ENCODE measurements around the gene EN1. TPM values are rescaled to one million over a fixed set of nuclear protein-coding genes. Genes with fewer than 3 reads are reported as not detected.

EN1 gene
- total and polyA plus RNA-seq, 2 of the 13 experiments (the other 11 are each of a cell fraction or from before 2014, with no cell fraction given) = not detected

- WGBS (ENCODE audit: low lambda C conversion rate) = 0% methylated on average over 3 of the region's 3 CpGs
- peaks cover 4 to 32% of the 10 kb centered on the region in 2 experiments; a peak in 3 of 5 replicates for H3K27me3 ChIP-seq (ENCODE audit: control insufficient read depth in 1 of 2, insufficient read depth in 2 of 2, low read length in 2 of 2)
- intact Hi-C loops (cut with micrococcal nuclease; ENCODE audit: unreplicated experiment) = loop anchor here (1.0 to 5.0 kb wide), 6 partner anchors 326 to 833 kb away; no protein-coding TSS in a partner anchor
- ChIA-PET POLR2A (no interaction called here), CTCF (ENCODE audit: low intra/inter-chr PET ratio, low total read pairs) (interaction anchor here (0.7 to 3.2 kb wide), 5 partner anchors 101 to 832 kb away, joined by 3 to 29 read pairs (median 3); no protein-coding TSS in a partner anchor)
- ATAC-seq (peak; percentile 99), FAIRE-seq (peak; percentile 79), DNase-seq (ENCODE audit: low spot score) (peak; percentile 56)
- H3K4me3 ChIP-seq (replicated peaks in 1 of 3; ENCODE audit: insufficient read depth in 1 of 3, low read depth in 2 of 3, low read length in 3 of 3) = no peak overlapping the region
- no TSS peak for BruUV-seq (replicated peaks)
- H3K4me2 ChIP-seq (ENCODE audit: low read depth, low read length) = no peak overlapping the region
- no peaks in the 10 kb centered on the region for H4K20me1 ChIP-seq (ENCODE audit: insufficient read depth, low read length)
- H3K9ac ChIP-seq (ENCODE audit: insufficient read depth, low read depth, low read length) = no peak overlapping the region
- H3K36me3 ChIP-seq (replicated peaks in 1 of 2; ENCODE audit: control insufficient read depth in 1 of 2, insufficient read depth in 2 of 2, low read length in 2 of 2) = no peaks in the 10 kb centered on the region
- no peaks in the 10 kb centered on the region for H3K4me1 ChIP-seq (ENCODE audit: insufficient read depth, low read length)
- in situ Hi-C loops (cut with HindIII; ENCODE audit: extremely low pct_ligation_motif_present, low pct_unique_long_range_greater_than_20kb) = no loop called here
- no peaks in the 10 kb centered on the region for H3K9me3 ChIP-seq (ENCODE audit: low read length)
- no peak overlapping the region for H2AFZ ChIP-seq (ENCODE audit: low read length)
- H3K27ac ChIP-seq (ENCODE audit: extremely low read length, insufficient read depth, low read length) = no peak overlapping the region
- no peaks in the 10 kb centered on the region for H3K79me2 ChIP-seq (ENCODE audit: insufficient read depth, low read length)
- TF ChIP-seq, protein P1, sequence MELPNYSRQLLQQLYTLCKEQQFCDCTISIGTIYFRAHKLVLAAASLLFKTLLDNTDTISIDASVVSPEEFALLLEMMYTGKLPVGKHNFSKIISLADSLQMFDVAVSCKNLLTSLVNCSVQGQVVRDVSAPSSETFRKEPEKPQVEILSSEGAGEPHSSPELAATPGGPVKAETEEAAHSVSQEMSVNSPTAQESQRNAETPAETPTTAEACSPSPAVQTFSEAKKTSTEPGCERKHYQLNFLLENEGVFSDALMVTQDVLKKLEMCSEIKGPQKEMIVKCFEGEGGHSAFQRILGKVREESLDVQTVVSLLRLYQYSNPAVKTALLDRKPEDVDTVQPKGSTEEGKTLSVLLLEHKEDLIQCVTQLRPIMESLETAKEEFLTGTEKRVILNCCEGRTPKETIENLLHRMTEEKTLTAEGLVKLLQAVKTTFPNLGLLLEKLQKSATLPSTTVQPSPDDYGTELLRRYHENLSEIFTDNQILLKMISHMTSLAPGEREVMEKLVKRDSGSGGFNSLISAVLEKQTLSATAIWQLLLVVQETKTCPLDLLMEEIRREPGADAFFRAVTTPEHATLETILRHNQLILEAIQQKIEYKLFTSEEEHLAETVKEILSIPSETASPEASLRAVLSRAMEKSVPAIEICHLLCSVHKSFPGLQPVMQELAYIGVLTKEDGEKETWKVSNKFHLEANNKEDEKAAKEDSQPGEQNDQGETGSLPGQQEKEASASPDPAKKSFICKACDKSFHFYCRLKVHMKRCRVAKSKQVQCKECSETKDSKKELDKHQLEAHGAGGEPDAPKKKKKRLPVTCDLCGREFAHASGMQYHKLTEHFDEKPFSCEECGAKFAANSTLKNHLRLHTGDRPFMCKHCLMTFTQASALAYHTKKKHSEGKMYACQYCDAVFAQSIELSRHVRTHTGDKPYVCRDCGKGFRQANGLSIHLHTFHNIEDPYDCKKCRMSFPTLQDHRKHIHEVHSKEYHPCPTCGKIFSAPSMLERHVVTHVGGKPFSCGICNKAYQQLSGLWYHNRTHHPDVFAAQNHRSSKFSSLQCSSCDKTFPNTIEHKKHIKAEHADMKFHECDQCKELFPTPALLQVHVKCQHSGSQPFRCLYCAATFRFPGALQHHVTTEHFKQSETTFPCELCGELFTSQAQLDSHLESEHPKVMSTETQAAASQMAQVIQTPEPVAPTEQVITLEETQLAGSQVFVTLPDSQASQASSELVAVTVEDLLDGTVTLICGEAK (IDR thresholded peaks at IDR 0.05) = no peak
- TF ChIP-seq, protein P1 (CRISPR knock-in tag; IDR thresholded peaks at IDR 0.05) = no peak
- TF ChIP-seq ETV6 (CRISPR knock-in tag; conservative IDR thresholded peaks at IDR 0.05) (no peak), BRCA1 (CRISPR knock-in tag; IDR thresholded peaks at IDR 0.05) (no peak), NCOR1 (IDR thresholded peaks at IDR 0.05; ENCODE audit: borderline replicate concordance, low read length) (no peak), SMC3 (IDR thresholded peaks at IDR 0.05; ENCODE audit: low read length) (peak; percentile 69), RAD21 (CRISPR knock-in tag; IDR thresholded peaks at IDR 0.05) (peak; percentile 81; the same call in 1 of the 2 replicates)
- TF ChIP-seq, protein P2, sequence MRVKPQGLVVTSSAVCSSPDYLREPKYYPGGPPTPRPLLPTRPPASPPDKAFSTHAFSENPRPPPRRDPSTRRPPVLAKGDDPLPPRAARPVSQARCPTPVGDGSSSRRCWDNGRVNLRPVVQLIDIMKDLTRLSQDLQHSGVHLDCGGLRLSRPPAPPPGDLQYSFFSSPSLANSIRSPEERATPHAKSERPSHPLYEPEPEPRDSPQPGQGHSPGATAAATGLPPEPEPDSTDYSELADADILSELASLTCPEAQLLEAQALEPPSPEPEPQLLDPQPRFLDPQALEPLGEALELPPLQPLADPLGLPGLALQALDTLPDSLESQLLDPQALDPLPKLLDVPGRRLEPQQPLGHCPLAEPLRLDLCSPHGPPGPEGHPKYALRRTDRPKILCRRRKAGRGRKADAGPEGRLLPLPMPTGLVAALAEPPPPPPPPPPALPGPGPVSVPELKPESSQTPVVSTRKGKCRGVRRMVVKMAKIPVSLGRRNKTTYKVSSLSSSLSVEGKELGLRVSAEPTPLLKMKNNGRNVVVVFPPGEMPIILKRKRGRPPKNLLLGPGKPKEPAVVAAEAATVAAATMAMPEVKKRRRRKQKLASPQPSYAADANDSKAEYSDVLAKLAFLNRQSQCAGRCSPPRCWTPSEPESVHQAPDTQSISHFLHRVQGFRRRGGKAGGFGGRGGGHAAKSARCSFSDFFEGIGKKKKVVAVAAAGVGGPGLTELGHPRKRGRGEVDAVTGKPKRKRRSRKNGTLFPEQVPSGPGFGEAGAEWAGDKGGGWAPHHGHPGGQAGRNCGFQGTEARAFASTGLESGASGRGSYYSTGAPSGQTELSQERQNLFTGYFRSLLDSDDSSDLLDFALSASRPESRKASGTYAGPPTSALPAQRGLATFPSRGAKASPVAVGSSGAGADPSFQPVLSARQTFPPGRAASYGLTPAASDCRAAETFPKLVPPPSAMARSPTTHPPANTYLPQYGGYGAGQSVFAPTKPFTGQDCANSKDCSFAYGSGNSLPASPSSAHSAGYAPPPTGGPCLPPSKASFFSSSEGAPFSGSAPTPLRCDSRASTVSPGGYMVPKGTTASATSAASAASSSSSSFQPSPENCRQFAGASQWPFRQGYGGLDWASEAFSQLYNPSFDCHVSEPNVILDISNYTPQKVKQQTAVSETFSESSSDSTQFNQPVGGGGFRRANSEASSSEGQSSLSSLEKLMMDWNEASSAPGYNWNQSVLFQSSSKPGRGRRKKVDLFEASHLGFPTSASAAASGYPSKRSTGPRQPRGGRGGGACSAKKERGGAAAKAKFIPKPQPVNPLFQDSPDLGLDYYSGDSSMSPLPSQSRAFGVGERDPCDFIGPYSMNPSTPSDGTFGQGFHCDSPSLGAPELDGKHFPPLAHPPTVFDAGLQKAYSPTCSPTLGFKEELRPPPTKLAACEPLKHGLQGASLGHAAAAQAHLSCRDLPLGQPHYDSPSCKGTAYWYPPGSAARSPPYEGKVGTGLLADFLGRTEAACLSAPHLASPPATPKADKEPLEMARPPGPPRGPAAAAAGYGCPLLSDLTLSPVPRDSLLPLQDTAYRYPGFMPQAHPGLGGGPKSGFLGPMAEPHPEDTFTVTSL (CRISPR knock-in tag; IDR thresholded peaks at IDR 0.05; ENCODE audit: borderline replicate concordance) = no peak
Measured at GRCh38 chr2:118865106-118865505, 17.7 kb upstream of the EN1 start.
